ENCODE data around the gene TICRR.
A peak's percentile ranks its signal among the peaks of the same experiment; 100 is the strongest.

The TICRR gene

GRCh38 chr15:89630260-89630659, 55.0 kb downstream of the TICRR start:
- DNase-seq = no peak

- DNase-seq = no peak
These were observed 56.0 kb downstream of the TICRR start for GRCh38 chr15:89630974-89631901.

- no peak for DNase-seq
These were observed 56.6 kb downstream of the TICRR start for GRCh38 chr15:89631902-89632264.

GRCh38 chr15:89632563-89633430, 57.5 kb downstream of the TICRR start:
- no peak for DNase-seq

- DNase-seq = no peak
These were observed 58.3 kb downstream of the TICRR start for GRCh38 chr15:89633585-89633984.

- DNase-seq = no peak
These were observed 65.0 kb downstream of the TICRR start for GRCh38 chr15:89640245-89640644.

- DNase-seq = no peak
These were observed 65.8 kb downstream of the TICRR start for GRCh38 chr15:89641053-89641452.

- no peak for DNase-seq
These were observed 66.8 kb downstream of the TICRR start for GRCh38 chr15:89642106-89642505.

- DNase-seq = no peak
These were observed 70.4 kb downstream of the TICRR start for GRCh38 chr15:89645680-89646079.

- DNase-seq = no peak
These were observed 71.3 kb downstream of the TICRR start for GRCh38 chr15:89646416-89647141.

- DNase-seq = peak; percentile 34 to 61 (median 56)
These were observed 72.1 kb downstream of the TICRR start for GRCh38 chr15:89647191-89647851.

GRCh38 chr15:89648106-89649012, 73.1 kb downstream of the TICRR start:
- no peak for DNase-seq

GRCh38 chr15:89649013-89649625, 73.8 kb downstream of the TICRR start:
- DNase-seq = no peak

GRCh38 chr15:89649716-89650115, 74.4 kb downstream of the TICRR start:
- no peak for DNase-seq

GRCh38 chr15:89652131-89652530, 76.9 kb downstream of the TICRR start:
- no peak for DNase-seq

- DNase-seq = no peak
These were observed 77.4 kb downstream of the TICRR start for GRCh38 chr15:89652666-89653065.

- no peak for DNase-seq
These were observed 78.3 kb downstream of the TICRR start for GRCh38 chr15:89653578-89653977.

- no peak for DNase-seq
These were observed 79.1 kb downstream of the TICRR start for GRCh38 chr15:89654301-89654761.

GRCh38 chr15:89654847-89655805, 79.9 kb downstream of the TICRR start, which contains the start of gene KIF7:
TSS of gene KIF7 (minus strand) at chr15:89655467. CDS start at chr15:89652930, 2,537 bp downstream.
- peak; percentile 51 to 62 (median 62) for DNase-seq
